K562 (cell line): ENCODE results near the gene SLFN14. TPM values are rescaled to one million over a fixed set of nuclear protein-coding genes. Genes with fewer than 3 reads are reported as not detected.

Experiments
- EHMT2 ChIP-seq: fragments of 450-650 bp; IDR thresholded peaks from 2 replicates; pipeline ENCODE4 v1.6.1; 2018; ENCODE audit warnings: antibody characterized with exemption
- FOS ChIP-seq: IDR thresholded peaks from 3 replicates; pipeline ENCODE4 v1.6.1; 2011; ENCODE audit not compliant: insufficient read length; ENCODE audit errors: extremely low read depth
- FOSL1 ChIP-seq: fragments of 200-800 bp; sonication (Bioruptor generic); conservative IDR thresholded peaks from 2 replicates; pipeline ENCODE4 v1.6.1; 2016; ENCODE audit warnings: missing genetic modification characterization, missing compliant biosample characterization
- GABPA ChIP-seq: fragments of 200-800 bp; sonication (Bioruptor generic); conservative IDR thresholded peaks from 2 replicates; pipeline ENCODE4 v1.6.1; 2016; ENCODE audit warnings: low read depth, missing genetic modification characterization, missing compliant biosample characterization
- KAT8 ChIP-seq: fragments of 450-650 bp; IDR thresholded peaks from 2 replicates; pipeline ENCODE4 v1.6.1; 2016; ENCODE audit warnings: low read depth, mild to moderate bottlenecking
- KDM2B ChIP-seq: fragments of 250-450 bp; sonication (Bioruptor Pico); IDR thresholded peaks from 2 replicates; pipeline ENCODE4 v1.8.0; 2021; ENCODE audit warnings: mild to moderate bottlenecking, moderate library complexity
- LARP7 ChIP-seq: fragments of 450-650 bp; IDR thresholded peaks from 2 replicates; pipeline ENCODE4 v1.6.1; 2016
- LEF1 ChIP-seq: fragments of 450-650 bp; IDR thresholded peaks from 2 replicates; pipeline ENCODE4 v1.6.1; 2016; ENCODE audit warnings: mild to moderate bottlenecking
- MEF2A ChIP-seq: IDR thresholded peaks from 2 replicates; pipeline ENCODE4 v1.6.1; 2011; ENCODE audit warnings: low read depth, mild to moderate bottlenecking, low read length, moderate library complexity; ENCODE audit not compliant: control insufficient read depth
- NELFE ChIP-seq: IDR thresholded peaks from 2 replicates; pipeline ENCODE4 v1.6.1; 2011; ENCODE audit warnings: mild to moderate bottlenecking; ENCODE audit not compliant: insufficient read depth, insufficient read length
- NKRF ChIP-seq: fragments of 450-650 bp; IDR thresholded peaks from 2 replicates; pipeline ENCODE4 v1.6.1; 2016; ENCODE audit warnings: borderline replicate concordance
- NR1H2 ChIP-seq: sonication (generic); formaldehyde crosslinking; IDR thresholded peaks from 2 replicates; pipeline ENCODE4 v1.4.0; 2020; ENCODE audit warnings: mild to moderate bottlenecking, missing genetic modification reagents
- NR3C1 ChIP-seq: sonication (generic); formaldehyde crosslinking; IDR thresholded peaks from 2 replicates; pipeline ENCODE4 v1.8.1; 2022; ENCODE audit warnings: missing genetic modification reagents
- PHF8 ChIP-seq: fragments of 200-600 bp; sonication (generic); IDR thresholded peaks from 2 replicates; pipeline ENCODE4 v1.6.1; 2012; ENCODE audit warnings: mixed run types, mild to moderate bottlenecking, inconsistent platforms, low read length, moderate library complexity, borderline replicate concordance
- POLR3G ChIP-seq: IDR thresholded peaks from 2 replicates; pipeline ENCODE4 v1.6.1; 2011; ENCODE audit not compliant: insufficient read length, insufficient replicate concordance; ENCODE audit errors: extremely low read depth
- RAD51 ChIP-seq: fragments of 450-650 bp; IDR thresholded peaks from 2 replicates; pipeline ENCODE4 v1.7.1; 2016; ENCODE audit warnings: low read depth, mild to moderate bottlenecking, borderline replicate concordance
- RBM34 ChIP-seq: fragments of 200-400 bp; formaldehyde crosslinking; IDR thresholded peaks from 2 replicates; pipeline ENCODE4 v1.6.1; 2018; ENCODE audit warnings: low read length, borderline replicate concordance; ENCODE audit not compliant: insufficient read depth
- SMC3 ChIP-seq: conservative IDR thresholded peaks from 2 replicates; pipeline ENCODE4 v1.6.1; 2011; ENCODE audit warnings: low read depth, low read length, improper control_type of control experiment; ENCODE audit not compliant: insufficient read depth
- ZBTB7A ChIP-seq: IDR thresholded peaks from 2 replicates; pipeline ENCODE4 v1.6.1; 2011; ENCODE audit warnings: low read depth, mild to moderate bottlenecking, low read length, moderate library complexity, borderline replicate concordance; ENCODE audit not compliant: control insufficient read depth
- ZBTB8A ChIP-seq: fragments of 450-650 bp; IDR thresholded peaks from 2 replicates; pipeline ENCODE4 v1.6.1; 2018; ENCODE audit warnings: mild to moderate bottlenecking, moderate library complexity; ENCODE audit not compliant: partially characterized antibody
- ZFP91 ChIP-seq: sonication (generic); formaldehyde crosslinking; IDR thresholded peaks from 2 replicates; pipeline ENCODE4 v1.8.0; 2022; ENCODE audit warnings: mild to moderate bottlenecking, missing genetic modification reagents
- ZNF121 ChIP-seq: sonication (generic); formaldehyde crosslinking; conservative IDR thresholded peaks from 2 replicates; pipeline ENCODE4 v1.8.0; 2022; ENCODE audit warnings: missing genetic modification reagents
- ZNF174 ChIP-seq: fragments of 250-450 bp; sonication (Bioruptor Pico); IDR thresholded peaks from 2 replicates; pipeline ENCODE4 v1.4.0; 2020; ENCODE audit warnings: mild to moderate bottlenecking
- ZNF239 ChIP-seq: fragments of 250-450 bp; sonication (Bioruptor Pico); IDR thresholded peaks from 2 replicates; pipeline ENCODE4 v1.4.0; 2020; ENCODE audit warnings: mild to moderate bottlenecking
- ZNF668 ChIP-seq: fragments of 250-450 bp; sonication (Bioruptor Pico); IDR thresholded peaks from 2 replicates; pipeline ENCODE4 v1.8.0; 2022; ENCODE audit warnings: mild to moderate bottlenecking, inconsistent platforms
- ZNF707 ChIP-seq: fragments of 250-450 bp; sonication (Bioruptor Pico); conservative IDR thresholded peaks from 2 replicates; pipeline ENCODE4 v1.8.0; 2022; ENCODE audit warnings: inconsistent platforms, mild to moderate bottlenecking, moderate library complexity
- ZSCAN29 ChIP-seq: fragments of 450-650 bp; IDR thresholded peaks from 2 replicates; pipeline ENCODE4 v1.6.1; 2017
- polyA plus RNA-seq, 8 experiments: library from polyadenylated mRNA; depleted of rRNA in 4 of 8; stranded (reverse) in 5 of 8; unstranded in 3 of 8; fragments of >200 nt; fragmentation: Nextera tagmentation in 2 of 8; fragmentation: Illumina TruSeq in 1 of 8; extraction: Ambion mirVana in 2 of 8; extraction: Trizol in 1 of 8; gene quantifications; 2 replicates each; pipeline versions ENCODE4 v1.2.1 to v1.2.3, GENCODE V29; 2011 to 2014; ENCODE audit warnings: inconsistent platforms in 1 of 8, missing spikeins in 1 of 8
- total RNA-seq, 7 experiments: library from RNA; depleted of rRNA in 6 of 7; stranded (reverse); fragments of >200 nt in 6 of 7; fragmentation: Illumina TruSeq in 2 of 7; extraction: Trizol in 2 of 7; gene quantifications; 2 replicates each; pipeline versions ENCODE4 v1.2.1 to v1.2.3, GENCODE V29; 2011 to 2021; ENCODE audit warnings: low replicate concordance in 1 of 7
- TF ChIP-seq, protein P1 (sequence below), 3 experiments: fragments of 200-800 bp in 1 of 3; sonication (Bioruptor generic) in 1 of 3; sonication (generic) in 1 of 3; formaldehyde crosslinking in 1 of 3; IDR thresholded peaks; 2 replicates each; pipeline versions ENCODE4 v1.6.1 to v1.8.0; 2016 to 2022; ENCODE audit warnings: mild to moderate bottlenecking in 2 of 3, missing compliant biosample characterization in 2 of 3, missing genetic modification characterization in 2 of 3, missing genetic modification reagents in 1 of 3

SLFN14 gene
- total and polyA plus RNA-seq, 9 of the 15 experiments (the other 6 are each of a cell fraction or from before 2014, with no cell fraction given) = 1.3 to 4.3 (median 3.1) TPM

GRCh38 chr17:35555691-35556090, 4.9 kb downstream of the SLFN14 start (continued):
- no peak for TF ChIP-seq PHF8
- no peak for TF ChIP-seq ZBTB8A
- TF ChIP-seq ZNF668 (CRISPR knock-in tag) = no peak
- TF ChIP-seq ZNF174 (CRISPR knock-in tag) = no peak
- no peak for TF ChIP-seq EHMT2
- peak; percentile 94 for TF ChIP-seq ZBTB7A
- no peak for TF ChIP-seq ZNF239 (CRISPR knock-in tag)
- TF ChIP-seq ZNF707 (CRISPR knock-in tag) = no peak
- no peak for TF ChIP-seq KAT8
- no peak for TF ChIP-seq FOS
- TF ChIP-seq MEF2A = no peak
- TF ChIP-seq NR3C1 (CRISPR knock-in tag) = no peak
- TF ChIP-seq NKRF = no peak
- no peak for TF ChIP-seq ZSCAN29
- no peak for TF ChIP-seq LEF1
- TF ChIP-seq ZNF121 (CRISPR knock-in tag) = no peak
- TF ChIP-seq SMC3 = peak; percentile 40; the same call in 1 of the 2 replicates
- TF ChIP-seq RAD51 = no peak
- no peak for TF ChIP-seq NELFE
- TF ChIP-seq RBM34 = no peak
- no peak for TF ChIP-seq ZFP91
- TF ChIP-seq, protein P1, sequence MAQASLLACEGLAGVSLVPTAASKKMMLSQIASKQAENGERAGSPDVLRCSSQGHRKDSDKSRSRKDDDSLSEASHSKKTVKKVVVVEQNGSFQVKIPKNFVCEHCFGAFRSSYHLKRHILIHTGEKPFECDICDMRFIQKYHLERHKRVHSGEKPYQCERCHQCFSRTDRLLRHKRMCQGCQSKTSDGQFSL (CRISPR knock-in tag; IDR thresholded peaks at IDR 0.05) = peak; percentile 52; the same call in 1 of the 2 replicates
- TF ChIP-seq, protein P1 (tag; IDR thresholded peaks at IDR 0.05) = peak in 1 of 2 experiments; percentile 69; a peak in 2 of 4 replicates
- TF ChIP-seq LARP7 = no peak
- TF ChIP-seq POLR3G = no peak
- TF ChIP-seq GABPA (tag) = no peak
- no peak for TF ChIP-seq KDM2B (CRISPR knock-in tag)
- no peak for TF ChIP-seq FOSL1 (tag)
- TF ChIP-seq NR1H2 (CRISPR knock-in tag) = no peak
